K562 (cell line): ENCODE measurements around the gene RTL10. TPM values are rescaled to one million over a fixed set of nuclear protein-coding genes. Genes with fewer than 3 reads are reported as not detected.

ENCODE experiments used
- EHMT2 ChIP-seq: fragments of 450-650 bp; IDR thresholded peaks from 2 replicates; pipeline ENCODE4 v1.6.1; 2018; ENCODE audit warnings: antibody characterized with exemption
- FOXJ3 ChIP-seq: sonication (generic); formaldehyde crosslinking; IDR thresholded peaks from 2 replicates; pipeline ENCODE4 v1.4.0; 2020; ENCODE audit warnings: mild to moderate bottlenecking, missing genetic modification reagents
- FUS ChIP-seq: fragments of 200-400 bp; formaldehyde crosslinking; optimal IDR thresholded peaks from 2 replicates; pipeline ENCODE3; 2017; ENCODE audit warnings: low read depth, low read length
- KDM1A ChIP-seq, 2 experiments: fragments of 450-650 bp; IDR thresholded peaks; 2 replicates each; pipeline ENCODE4 v1.6.1; 2016; ENCODE audit warnings: mild to moderate bottlenecking in 2 of 2
- KDM5B ChIP-seq: fragments of 200-600 bp; sonication (generic); IDR thresholded peaks from 2 replicates; pipeline ENCODE4 v1.6.1; 2012; ENCODE audit warnings: low read depth, mild to moderate bottlenecking, moderate library complexity, low read length, control low read depth, inconsistent platforms; ENCODE audit not compliant: insufficient replicate concordance
- MTF1 ChIP-seq: fragments of 250-450 bp; sonication (Bioruptor Pico); IDR thresholded peaks from 2 replicates; pipeline ENCODE4 v1.9.0; 2021; ENCODE audit warnings: moderate library complexity, mild to moderate bottlenecking, inconsistent platforms, borderline replicate concordance
- NR2C2 ChIP-seq, 2 experiments: fragments of 200-800 bp in 1 of 2; sonication (Bioruptor generic) in 1 of 2; sonication (generic) in 1 of 2; formaldehyde crosslinking in 1 of 2; IDR thresholded peaks; 2 replicates each; pipeline versions ENCODE4 v1.6.1 to v1.8.0; 2016 to 2022; ENCODE audit warnings: mild to moderate bottlenecking in 1 of 2, missing compliant biosample characterization in 1 of 2, missing genetic modification characterization in 1 of 2, missing genetic modification reagents in 1 of 2
- POLR3G ChIP-seq: IDR thresholded peaks from 2 replicates; pipeline ENCODE4 v1.6.1; 2011; ENCODE audit not compliant: insufficient read length, insufficient replicate concordance; ENCODE audit errors: extremely low read depth
- SP1 ChIP-seq: sonication (generic); formaldehyde crosslinking; IDR thresholded peaks from 2 replicates; pipeline ENCODE4 v1.8.1; 2022; ENCODE audit warnings: mild to moderate bottlenecking, missing genetic modification reagents
- TEAD1 ChIP-seq, 2 experiments: fragments of 450-650 bp in 1 of 2; sonication (generic) in 1 of 2; formaldehyde crosslinking; IDR thresholded peaks; 2 replicates each; pipeline versions ENCODE4 v1.4.0 to v1.8.0; 2020 to 2022; ENCODE audit warnings: mild to moderate bottlenecking in 2 of 2, missing genetic modification reagents in 1 of 2
- ZNF212 ChIP-seq: fragments of 450-650 bp; formaldehyde crosslinking; IDR thresholded peaks from 2 replicates; pipeline ENCODE4 v1.4.0; 2020; ENCODE audit warnings: mild to moderate bottlenecking
- ZNF586 ChIP-seq: fragments of 450-650 bp; formaldehyde crosslinking; conservative IDR thresholded peaks from 2 replicates; pipeline ENCODE4 v1.4.0; 2020; ENCODE audit warnings: mild to moderate bottlenecking, moderate library complexity
- ZSCAN29 ChIP-seq: fragments of 450-650 bp; IDR thresholded peaks from 2 replicates; pipeline ENCODE4 v1.6.1; 2017
- polyA plus RNA-seq, 8 experiments: library from polyadenylated mRNA; depleted of rRNA in 4 of 8; stranded (reverse) in 5 of 8; unstranded in 3 of 8; fragments of >200 nt; fragmentation: Nextera tagmentation in 2 of 8; fragmentation: Illumina TruSeq in 1 of 8; extraction: Ambion mirVana in 2 of 8; extraction: Trizol in 1 of 8; gene quantifications; 2 replicates each; pipeline versions ENCODE4 v1.2.1 to v1.2.3, GENCODE V29; 2011 to 2014; ENCODE audit warnings: inconsistent platforms in 1 of 8, missing spikeins in 1 of 8
- total RNA-seq, 7 experiments: library from RNA; depleted of rRNA in 6 of 7; stranded (reverse); fragments of >200 nt in 6 of 7; fragmentation: Illumina TruSeq in 2 of 7; extraction: Trizol in 2 of 7; gene quantifications; 2 replicates each; pipeline versions ENCODE4 v1.2.1 to v1.2.3, GENCODE V29; 2011 to 2021; ENCODE audit warnings: low replicate concordance in 1 of 7
- TF ChIP-seq, protein P1 (sequence below), 2 experiments: fragments of 450-650 bp in 1 of 2; sonication (generic) in 1 of 2; formaldehyde crosslinking in 1 of 2; IDR thresholded peaks in 1 of 2; conservative IDR thresholded peaks in 1 of 2; 2 replicates each; pipeline versions ENCODE4 v1.6.1 to v1.8.1; 2016 to 2023; ENCODE audit warnings: mild to moderate bottlenecking in 2 of 2, moderate library complexity in 2 of 2, inconsistent platforms in 1 of 2, missing genetic modification reagents in 1 of 2
- TF ChIP-seq, protein P2 (sequence below): fragments of 250-450 bp; sonication (Bioruptor Pico); IDR thresholded peaks from 2 replicates; pipeline ENCODE4 v1.5.0; 2021; ENCODE audit warnings: mild to moderate bottlenecking, borderline replicate concordance
- TF ChIP-seq, protein P3 (sequence below): fragments of 450-650 bp; IDR thresholded peaks from 2 replicates; pipeline ENCODE4 v1.6.1; 2018; ENCODE audit not compliant: partially characterized antibody

RTL10 gene
- total and polyA plus RNA-seq, 9 of the 15 experiments (the other 6 are each of a cell fraction or from before 2014, with no cell fraction given), result 19.8 to 75.5 (median 32.5) TPM

DNA sequence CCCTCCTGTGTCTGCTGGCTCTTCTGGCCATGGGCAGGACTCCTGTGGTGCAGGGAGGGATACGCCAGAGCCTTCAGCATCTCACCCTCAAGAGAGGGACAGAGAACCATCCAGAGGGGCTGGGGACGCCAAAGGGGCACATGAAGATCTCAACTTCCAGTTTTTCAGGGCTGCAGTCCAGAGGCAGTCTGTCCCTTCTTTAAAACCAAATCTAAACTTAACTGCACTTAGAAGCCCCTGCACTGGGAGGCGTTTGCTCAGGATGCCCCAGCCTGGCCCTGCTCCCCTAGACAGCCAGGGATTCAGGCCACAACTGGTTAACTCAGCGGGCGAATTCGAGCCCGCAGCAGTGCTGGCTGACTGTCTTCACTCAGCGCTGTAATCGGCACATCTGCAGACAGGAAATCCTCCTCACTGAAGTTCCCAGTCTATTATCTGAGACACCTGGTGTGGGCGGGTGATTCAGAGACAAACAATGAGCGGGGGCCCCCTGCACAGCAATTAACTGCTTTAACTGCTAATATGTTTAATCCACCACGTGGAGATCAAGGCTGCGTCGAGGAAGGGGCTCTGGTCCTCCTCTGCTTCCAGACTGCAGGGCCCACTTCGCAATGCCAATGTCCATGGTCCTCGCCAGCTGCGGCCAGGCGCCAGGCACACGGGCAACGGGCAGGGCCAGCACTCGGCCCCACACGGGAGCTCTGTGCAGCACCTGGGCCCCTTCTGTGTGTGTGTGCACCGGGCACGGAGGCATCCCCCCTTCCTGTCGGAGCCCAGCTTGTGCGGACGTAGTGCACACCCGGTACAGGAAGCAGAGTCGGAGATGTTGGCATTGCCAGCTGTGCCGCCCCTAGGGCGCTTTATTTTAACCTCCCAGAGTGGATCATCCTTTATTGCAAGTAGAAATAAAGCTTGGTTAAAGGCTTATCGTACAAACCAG lies 36.9 kb upstream of the RTL10 start (continued):
- no peak for TF ChIP-seq FUS
- TF ChIP-seq, protein P1, sequence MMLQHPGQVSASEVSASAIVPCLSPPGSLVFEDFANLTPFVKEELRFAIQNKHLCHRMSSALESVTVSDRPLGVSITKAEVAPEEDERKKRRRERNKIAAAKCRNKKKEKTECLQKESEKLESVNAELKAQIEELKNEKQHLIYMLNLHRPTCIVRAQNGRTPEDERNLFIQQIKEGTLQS (IDR thresholded peaks at IDR 0.05), result peak; percentile 89
- TF ChIP-seq, protein P1 (CRISPR knock-in tag; conservative IDR thresholded peaks at IDR 0.05), result peak; percentile 95
- TF ChIP-seq, protein P2, sequence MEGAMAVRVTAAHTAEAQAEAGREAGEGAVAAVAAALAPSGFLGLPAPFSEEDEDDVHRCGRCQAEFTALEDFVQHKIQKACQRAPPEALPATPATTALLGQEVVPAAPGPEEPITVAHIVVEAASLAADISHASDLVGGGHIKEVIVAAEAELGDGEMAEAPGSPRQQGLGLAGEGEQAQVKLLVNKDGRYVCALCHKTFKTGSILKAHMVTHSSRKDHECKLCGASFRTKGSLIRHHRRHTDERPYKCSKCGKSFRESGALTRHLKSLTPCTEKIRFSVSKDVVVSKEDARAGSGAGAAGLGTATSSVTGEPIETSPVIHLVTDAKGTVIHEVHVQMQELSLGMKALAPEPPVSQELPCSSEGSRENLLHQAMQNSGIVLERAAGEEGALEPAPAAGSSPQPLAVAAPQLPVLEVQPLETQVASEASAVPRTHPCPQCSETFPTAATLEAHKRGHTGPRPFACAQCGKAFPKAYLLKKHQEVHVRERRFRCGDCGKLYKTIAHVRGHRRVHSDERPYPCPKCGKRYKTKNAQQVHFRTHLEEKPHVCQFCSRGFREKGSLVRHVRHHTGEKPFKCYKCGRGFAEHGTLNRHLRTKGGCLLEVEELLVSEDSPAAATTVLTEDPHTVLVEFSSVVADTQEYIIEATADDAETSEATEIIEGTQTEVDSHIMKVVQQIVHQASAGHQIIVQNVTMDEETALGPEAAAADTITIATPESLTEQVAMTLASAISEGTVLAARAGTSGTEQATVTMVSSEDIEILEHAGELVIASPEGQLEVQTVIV (CRISPR knock-in tag), result no peak
- TF ChIP-seq ZNF586 (CRISPR knock-in tag), result 0 out of 2 replicates have a peak, but pooled peaks have one; percentile 17
- TF ChIP-seq, protein P3, sequence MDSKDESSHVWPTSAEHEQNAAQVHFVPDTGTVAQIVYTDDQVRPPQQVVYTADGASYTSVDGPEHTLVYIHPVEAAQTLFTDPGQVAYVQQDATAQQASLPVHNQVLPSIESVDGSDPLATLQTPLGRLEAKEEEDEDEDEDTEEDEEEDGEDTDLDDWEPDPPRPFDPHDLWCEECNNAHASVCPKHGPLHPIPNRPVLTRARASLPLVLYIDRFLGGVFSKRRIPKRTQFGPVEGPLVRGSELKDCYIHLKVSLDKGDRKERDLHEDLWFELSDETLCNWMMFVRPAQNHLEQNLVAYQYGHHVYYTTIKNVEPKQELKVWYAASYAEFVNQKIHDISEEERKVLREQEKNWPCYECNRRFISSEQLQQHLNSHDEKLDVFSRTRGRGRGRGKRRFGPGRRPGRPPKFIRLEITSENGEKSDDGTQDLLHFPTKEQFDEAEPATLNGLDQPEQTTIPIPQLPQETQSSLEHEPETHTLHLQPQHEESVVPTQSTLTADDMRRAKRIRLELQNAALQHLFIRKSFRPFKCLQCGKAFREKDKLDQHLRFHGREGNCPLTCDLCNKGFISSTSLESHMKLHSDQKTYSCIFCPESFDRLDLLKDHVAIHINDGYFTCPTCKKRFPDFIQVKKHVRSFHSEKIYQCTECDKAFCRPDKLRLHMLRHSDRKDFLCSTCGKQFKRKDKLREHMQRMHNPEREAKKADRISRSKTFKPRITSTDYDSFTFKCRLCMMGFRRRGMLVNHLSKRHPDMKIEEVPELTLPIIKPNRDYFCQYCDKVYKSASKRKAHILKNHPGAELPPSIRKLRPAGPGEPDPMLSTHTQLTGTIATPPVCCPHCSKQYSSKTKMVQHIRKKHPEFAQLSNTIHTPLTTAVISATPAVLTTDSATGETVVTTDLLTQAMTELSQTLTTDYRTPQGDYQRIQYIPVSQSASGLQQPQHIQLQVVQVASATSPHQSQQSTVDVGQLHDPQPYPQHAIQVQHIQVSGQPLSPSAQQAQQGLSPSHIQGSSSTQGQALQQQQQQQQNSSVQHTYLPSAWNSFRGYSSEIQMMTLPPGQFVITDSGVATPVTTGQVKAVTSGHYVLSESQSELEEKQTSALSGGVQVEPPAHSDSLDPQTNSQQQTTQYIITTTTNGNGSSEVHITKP, result peak; percentile 24
- TF ChIP-seq EHMT2, result no peak
- TF ChIP-seq NR2C2 (CRISPR knock-in tag; IDR thresholded peaks at IDR 0.05), result no peak
- no peak; the same call in 1 of the 2 replicates for TF ChIP-seq NR2C2 (tag; IDR thresholded peaks at IDR 0.05)
- no peak for TF ChIP-seq SP1
- no peak for TF ChIP-seq ZNF212
- peak; percentile 14; the same call in 1 of the 2 replicates for TF ChIP-seq ZSCAN29
- TF ChIP-seq POLR3G, result no peak
- peak in 1 of 2 experiments; percentile 98; a peak in 3 of 4 replicates for TF ChIP-seq KDM1A (IDR thresholded peaks at IDR 0.05)
- no peak for TF ChIP-seq FOXJ3
- peak; percentile 72 for TF ChIP-seq KDM5B
- peak in 1 of 2 experiments; percentile 89; a peak in 2 of 4 replicates for TF ChIP-seq TEAD1 (CRISPR knock-in tag; IDR thresholded peaks at IDR 0.05)
- TF ChIP-seq MTF1 (CRISPR knock-in tag), result 0 out of 2 replicates have a peak, but pooled peaks have one; percentile 37
